ENCODE measurements around the gene BEAN1.
"Not testable (repeated sequence)": the region's sequence is repeated elsewhere in the genome, so short reads cannot be mapped to it uniquely, and the experiment has no call there.

Gene BEAN1

DNA sequence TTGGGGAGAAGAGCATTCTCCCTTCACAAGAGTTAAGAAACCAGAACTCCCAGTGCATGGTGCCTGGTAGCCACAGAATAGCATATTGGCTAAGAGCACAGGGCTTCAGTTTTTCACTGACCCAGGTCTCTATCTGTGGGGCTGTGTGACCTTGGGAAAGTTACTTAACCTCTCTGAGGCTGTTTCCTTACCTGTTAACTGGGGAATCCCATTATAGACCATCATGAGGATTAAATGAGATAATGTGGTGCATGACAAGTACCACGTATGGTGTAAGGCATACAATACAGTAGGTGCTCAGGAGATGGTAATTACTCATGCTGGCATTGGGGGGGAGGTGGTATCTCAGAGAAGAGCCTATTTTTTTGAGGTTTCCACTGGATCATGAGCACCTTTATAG, 33.6 kb downstream of the BEAN1 start:
- Histone ChIP-seq H3K79me2 (ENCODE audit: insufficient read depth, low read length) (no peaks in the 10 kb centered on the region), H3K36me3 (ENCODE audit: insufficient read depth, low read length) (no peaks in the 10 kb centered on the region), H4K20me1 (ENCODE audit: insufficient read depth, low read length) (no peaks in the 10 kb centered on the region), H3K9me3 (ENCODE audit: insufficient read depth, low read length, severe bottlenecking) (no peaks in the 10 kb centered on the region), H3K4me1 (ENCODE audit: insufficient read depth, low read length) (no peaks in the 10 kb centered on the region), H3K27me3 (ENCODE audit: insufficient read depth, low read length, poor library complexity) (no peaks in the 10 kb centered on the region), H3K27ac (ENCODE audit: low read length) (no peak overlapping the region), H3K9ac (ENCODE audit: low read depth, low read length) (no peak overlapping the region), H3K4me2 (ENCODE audit: insufficient read depth, low read length) (no peak overlapping the region), H2AFZ (ENCODE audit: low read depth, low read length) (no peak overlapping the region), H3K4me3 (ENCODE audit: low read depth in 1 of 2, low read length in 2 of 2) (no peak overlapping the region)
- TF ChIP-seq, protein P1, sequence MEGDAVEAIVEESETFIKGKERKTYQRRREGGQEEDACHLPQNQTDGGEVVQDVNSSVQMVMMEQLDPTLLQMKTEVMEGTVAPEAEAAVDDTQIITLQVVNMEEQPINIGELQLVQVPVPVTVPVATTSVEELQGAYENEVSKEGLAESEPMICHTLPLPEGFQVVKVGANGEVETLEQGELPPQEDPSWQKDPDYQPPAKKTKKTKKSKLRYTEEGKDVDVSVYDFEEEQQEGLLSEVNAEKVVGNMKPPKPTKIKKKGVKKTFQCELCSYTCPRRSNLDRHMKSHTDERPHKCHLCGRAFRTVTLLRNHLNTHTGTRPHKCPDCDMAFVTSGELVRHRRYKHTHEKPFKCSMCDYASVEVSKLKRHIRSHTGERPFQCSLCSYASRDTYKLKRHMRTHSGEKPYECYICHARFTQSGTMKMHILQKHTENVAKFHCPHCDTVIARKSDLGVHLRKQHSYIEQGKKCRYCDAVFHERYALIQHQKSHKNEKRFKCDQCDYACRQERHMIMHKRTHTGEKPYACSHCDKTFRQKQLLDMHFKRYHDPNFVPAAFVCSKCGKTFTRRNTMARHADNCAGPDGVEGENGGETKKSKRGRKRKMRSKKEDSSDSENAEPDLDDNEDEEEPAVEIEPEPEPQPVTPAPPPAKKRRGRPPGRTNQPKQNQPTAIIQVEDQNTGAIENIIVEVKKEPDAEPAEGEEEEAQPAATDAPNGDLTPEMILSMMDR (IDR thresholded peaks at IDR 0.05; ENCODE audit: borderline replicate concordance, extremely low read depth, low read length, poor library complexity, severe bottlenecking), result no peak
- no peak for TF ChIP-seq EZH2 (IDR thresholded peaks at IDR 0.05; ENCODE audit: borderline replicate concordance, low read depth, low read length, severe bottlenecking)
- DNase-seq (no peak), ATAC-seq (ENCODE audit: insufficient read depth, low read depth) (no peak)

DNA sequence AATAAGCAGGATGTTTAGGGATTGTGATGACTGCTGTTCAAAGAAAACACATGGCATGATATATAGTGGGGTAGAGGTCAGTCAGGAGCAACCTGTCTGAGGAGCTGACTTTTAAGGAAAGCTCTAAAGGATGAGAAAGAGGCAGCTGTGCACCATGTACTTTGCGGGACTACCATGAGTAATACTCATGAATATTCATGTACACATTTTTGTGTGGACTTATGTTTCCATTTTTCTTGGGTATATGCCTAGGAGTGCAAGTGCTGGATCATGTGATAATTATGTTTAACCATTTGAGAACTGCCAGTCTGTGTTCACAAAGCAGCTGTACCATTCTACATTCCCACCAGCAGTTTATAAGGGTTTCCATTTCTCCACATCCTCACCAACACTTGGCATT, 35.8 kb downstream of the BEAN1 start:
- Histone ChIP-seq H3K9ac (ENCODE audit: low read depth, low read length) (no peak overlapping the region), H3K27me3 (ENCODE audit: insufficient read depth, low read length, poor library complexity) (no peaks in the 10 kb centered on the region), H2AFZ (ENCODE audit: low read depth, low read length) (no peak overlapping the region), H3K36me3 (ENCODE audit: insufficient read depth, low read length) (no peaks in the 10 kb centered on the region), H4K20me1 (ENCODE audit: insufficient read depth, low read length) (no peaks in the 10 kb centered on the region), H3K79me2 (ENCODE audit: insufficient read depth, low read length) (no peaks in the 10 kb centered on the region), H3K4me2 (ENCODE audit: insufficient read depth, low read length) (no peak overlapping the region), H3K27ac (ENCODE audit: low read length) (no peak overlapping the region), H3K9me3 (ENCODE audit: insufficient read depth, low read length, severe bottlenecking) (no peaks in the 10 kb centered on the region), H3K4me3 (ENCODE audit: low read depth in 1 of 2, low read length in 2 of 2) (no peak overlapping the region), H3K4me1 (ENCODE audit: insufficient read depth, low read length) (no peaks in the 10 kb centered on the region)
- ATAC-seq (ENCODE audit: insufficient read depth, low read depth) (no peak), DNase-seq (no peak)
- no peak for TF ChIP-seq EZH2 (IDR thresholded peaks at IDR 0.05; ENCODE audit: borderline replicate concordance, low read depth, low read length, severe bottlenecking)
- TF ChIP-seq, protein P1 (IDR thresholded peaks at IDR 0.05; ENCODE audit: borderline replicate concordance, extremely low read depth, low read length, poor library complexity, severe bottlenecking), result no peak

DNA sequence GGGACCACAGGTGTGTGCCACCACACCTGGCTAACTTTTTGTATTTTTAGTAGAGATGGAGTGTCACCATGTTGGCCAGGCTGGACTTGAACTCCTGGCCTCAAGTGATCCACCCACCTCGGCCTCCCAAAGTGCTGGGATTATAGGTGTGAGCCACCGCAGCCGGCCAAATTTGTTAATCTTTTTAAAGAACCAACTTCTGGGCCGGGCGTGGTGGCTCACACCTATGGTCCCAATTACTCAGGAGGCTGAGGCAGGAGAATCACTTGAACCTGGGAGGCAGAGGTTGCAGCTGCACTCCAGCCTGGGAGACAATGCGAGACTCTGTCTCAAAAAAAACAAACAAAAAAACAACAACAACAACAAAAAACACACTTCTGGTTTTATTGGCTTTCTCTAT, 38.9 kb downstream of the BEAN1 start:
- DNase-seq; H3K36me3 ChIP-seq (ENCODE audit: insufficient read depth, low read length); H3K27me3 ChIP-seq (ENCODE audit: insufficient read depth, low read length, poor library complexity); H2AFZ ChIP-seq (ENCODE audit: low read depth, low read length); H3K4me1 ChIP-seq (ENCODE audit: insufficient read depth, low read length); H3K27ac ChIP-seq (ENCODE audit: low read length); H3K9ac ChIP-seq (ENCODE audit: low read depth, low read length); H4K20me1 ChIP-seq (ENCODE audit: insufficient read depth, low read length); H3K4me3 ChIP-seq (ENCODE audit: low read depth in 1 of 2, low read length in 2 of 2); H3K79me2 ChIP-seq (ENCODE audit: insufficient read depth, low read length); H3K9me3 ChIP-seq (ENCODE audit: insufficient read depth, low read length, severe bottlenecking); ATAC-seq (ENCODE audit: insufficient read depth, low read depth); H3K4me2 ChIP-seq (ENCODE audit: insufficient read depth, low read length): not testable (repeated sequence)

DNA sequence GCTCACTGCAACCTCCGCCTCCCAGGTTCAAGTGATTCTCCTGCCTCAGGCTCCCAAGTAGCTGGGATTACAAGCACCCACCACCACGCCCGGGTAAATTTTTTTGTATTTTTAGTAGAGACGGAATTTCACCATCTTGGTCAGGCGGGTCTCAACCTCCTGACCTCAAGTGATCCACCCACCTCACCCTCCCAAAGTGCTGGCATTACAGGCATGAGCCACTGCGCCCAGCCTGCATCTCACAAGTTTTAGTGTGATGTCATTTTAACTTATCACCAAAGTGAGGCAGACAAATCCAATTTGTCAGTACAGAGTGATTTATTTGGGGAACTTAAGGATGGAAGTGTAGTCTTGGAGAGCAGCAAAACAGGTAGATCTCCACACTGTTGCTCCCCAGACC, 39.5 kb downstream of the BEAN1 start:
- not testable (repeated sequence) for H3K9me3 ChIP-seq (ENCODE audit: insufficient read depth, low read length, severe bottlenecking); H2AFZ ChIP-seq (ENCODE audit: low read depth, low read length); ATAC-seq (ENCODE audit: insufficient read depth, low read depth)

More for the DNA sequence above, 39.5 kb downstream of the BEAN1 start:
- not testable (repeated sequence) for H3K79me2 ChIP-seq (ENCODE audit: insufficient read depth, low read length); H3K27ac ChIP-seq (ENCODE audit: low read length); H3K4me2 ChIP-seq (ENCODE audit: insufficient read depth, low read length); H3K4me1 ChIP-seq (ENCODE audit: insufficient read depth, low read length); H3K36me3 ChIP-seq (ENCODE audit: insufficient read depth, low read length); H3K4me3 ChIP-seq (ENCODE audit: low read depth in 1 of 2, low read length in 2 of 2); H3K27me3 ChIP-seq (ENCODE audit: insufficient read depth, low read length, poor library complexity); DNase-seq; H3K9ac ChIP-seq (ENCODE audit: low read depth, low read length); H4K20me1 ChIP-seq (ENCODE audit: insufficient read depth, low read length)
